DOHH2 (cell line): ENCODE data around the gene ADIG.

Source experiments
- H3F3A ChIP-seq: fragments of 200-600 bp; sonication (generic), shearing (Covaris generic); 2 replicates; pipeline ENCODE4 v1.6.0; 2016; ENCODE audit warnings: antibody characterized with exemption, mild to moderate bottlenecking; ENCODE audit not compliant: control insufficient read depth, insufficient read depth
- H3K27ac ChIP-seq: fragments of 200-600 bp; sonication (generic); 2 replicates; pipeline ENCODE4 v1.5.1; 2014; ENCODE audit warnings: low read depth, mild to moderate bottlenecking, low read length, moderate library complexity
- H3K27me3 ChIP-seq: fragments of 200-600 bp; sonication (generic); 2 replicates; pipeline ENCODE4 v1.6.1; 2014; ENCODE audit warnings: mild to moderate bottlenecking, low read length, mixed read lengths; ENCODE audit not compliant: control insufficient read depth
- H3K36me3 ChIP-seq: fragments of 200-600 bp; sonication (generic); 2 replicates; pipeline ENCODE4 v1.6.1; 2014; ENCODE audit warnings: mild to moderate bottlenecking, low read length, moderate library complexity, mixed read lengths; ENCODE audit not compliant: control insufficient read depth
- H3K4me1 ChIP-seq: fragments of 200-600 bp; sonication (generic); 2 replicates; pipeline ENCODE4 v1.6.1; 2014; ENCODE audit warnings: mild to moderate bottlenecking, low read length, mixed read lengths; ENCODE audit not compliant: control insufficient read depth
- H3K4me2 ChIP-seq: fragments of 200-600 bp; sonication (generic); 2 replicates; pipeline ENCODE4 v1.6.0; 2014; ENCODE audit warnings: mild to moderate bottlenecking, low read length, moderate library complexity
- H3K4me3 ChIP-seq: fragments of 200-600 bp; sonication (generic); 2 replicates; pipeline ENCODE4 v1.5.1; 2014; ENCODE audit warnings: mild to moderate bottlenecking, low read length, mixed read lengths
- H3K79me2 ChIP-seq: fragments of 200-600 bp; sonication (generic); 2 replicates; pipeline ENCODE4 v1.6.1; 2014; ENCODE audit warnings: mild to moderate bottlenecking, low read length, mixed read lengths; ENCODE audit not compliant: control insufficient read depth
- H3K9me2 ChIP-seq: fragments of 200-600 bp; sonication (generic); replicated peaks from 2 replicates; pipeline ENCODE4 v1.6.1; 2014; ENCODE audit warnings: mild to moderate bottlenecking, low read length, mixed read lengths; ENCODE audit not compliant: control insufficient read depth
- H3K9me3 ChIP-seq: fragments of 200-600 bp; sonication (generic); 2 replicates; pipeline ENCODE4 v1.6.1; 2014; ENCODE audit warnings: antibody characterized with exemption, low read length, mixed read lengths; ENCODE audit not compliant: control insufficient read depth, insufficient read depth
- H4K20me1 ChIP-seq: fragments of 200-600 bp; sonication (generic); 2 replicates; pipeline ENCODE4 v1.6.0; 2014; ENCODE audit warnings: low read depth, mild to moderate bottlenecking, antibody characterized with exemption, low read length, moderate library complexity; ENCODE audit not compliant: control insufficient read depth, insufficient read depth
- EZH2phosphoT487 ChIP-seq: fragments of 200-600 bp; sonication (generic); IDR thresholded peaks from 2 replicates; pipeline ENCODE4 v1.6.1; 2017; ENCODE audit warnings: borderline replicate concordance, mild to moderate bottlenecking, antibody characterized with exemption, low read length, moderate library complexity, mixed read lengths
- TF ChIP-seq, protein P1 (sequence below): fragments of 200-600 bp; sonication (generic); IDR thresholded peaks from one replicate; pipeline ENCODE4 v1.5.1; 2014; ENCODE audit warnings: antibody characterized with exemption, mild to moderate bottlenecking, low read depth, low read length; ENCODE audit not compliant: poor library complexity, severe bottlenecking

ADIG gene

DNA sequence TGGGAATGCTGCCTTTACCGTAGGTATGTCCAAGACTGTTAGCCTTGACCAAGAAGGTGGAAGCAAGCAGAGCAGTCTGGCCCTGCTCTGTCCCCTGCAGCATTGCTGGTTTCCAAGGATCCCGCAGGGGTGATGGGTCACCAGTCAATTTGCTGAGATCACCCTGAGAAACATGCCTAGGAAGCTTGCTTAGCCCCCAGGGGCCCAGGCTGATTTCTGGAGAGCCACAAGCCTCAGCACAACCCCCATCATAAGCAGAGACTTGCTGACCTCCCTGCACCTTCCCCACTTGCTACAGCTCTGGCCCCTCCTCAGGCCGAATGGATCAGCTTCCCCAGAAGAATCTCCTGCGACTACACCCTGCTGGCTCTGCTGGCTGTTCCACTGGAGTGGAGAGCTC is 42.1 kb downstream of the ADIG start:
- Histone ChIP-seq H3F3A (no peaks in the 10 kb centered on the region), H3K4me3 (no peak overlapping the region), H3K4me2 (no peak overlapping the region), H3K79me2 (no peaks in the 10 kb centered on the region), H3K27ac (no peak overlapping the region), H3K9me2 (no peaks in the 10 kb centered on the region), H3K4me1 (no peaks in the 10 kb centered on the region), H3K27me3 (peaks cover 15% of the 10 kb centered on the region; the same call in 1 of the 2 replicates), H3K36me3 (no peaks in the 10 kb centered on the region), H3K9me3 (no peaks in the 10 kb centered on the region), H4K20me1 (no peaks in the 10 kb centered on the region)
- no peak for TF ChIP-seq EZH2phosphoT487
- TF ChIP-seq, protein P1, sequence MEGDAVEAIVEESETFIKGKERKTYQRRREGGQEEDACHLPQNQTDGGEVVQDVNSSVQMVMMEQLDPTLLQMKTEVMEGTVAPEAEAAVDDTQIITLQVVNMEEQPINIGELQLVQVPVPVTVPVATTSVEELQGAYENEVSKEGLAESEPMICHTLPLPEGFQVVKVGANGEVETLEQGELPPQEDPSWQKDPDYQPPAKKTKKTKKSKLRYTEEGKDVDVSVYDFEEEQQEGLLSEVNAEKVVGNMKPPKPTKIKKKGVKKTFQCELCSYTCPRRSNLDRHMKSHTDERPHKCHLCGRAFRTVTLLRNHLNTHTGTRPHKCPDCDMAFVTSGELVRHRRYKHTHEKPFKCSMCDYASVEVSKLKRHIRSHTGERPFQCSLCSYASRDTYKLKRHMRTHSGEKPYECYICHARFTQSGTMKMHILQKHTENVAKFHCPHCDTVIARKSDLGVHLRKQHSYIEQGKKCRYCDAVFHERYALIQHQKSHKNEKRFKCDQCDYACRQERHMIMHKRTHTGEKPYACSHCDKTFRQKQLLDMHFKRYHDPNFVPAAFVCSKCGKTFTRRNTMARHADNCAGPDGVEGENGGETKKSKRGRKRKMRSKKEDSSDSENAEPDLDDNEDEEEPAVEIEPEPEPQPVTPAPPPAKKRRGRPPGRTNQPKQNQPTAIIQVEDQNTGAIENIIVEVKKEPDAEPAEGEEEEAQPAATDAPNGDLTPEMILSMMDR: no peak

DNA sequence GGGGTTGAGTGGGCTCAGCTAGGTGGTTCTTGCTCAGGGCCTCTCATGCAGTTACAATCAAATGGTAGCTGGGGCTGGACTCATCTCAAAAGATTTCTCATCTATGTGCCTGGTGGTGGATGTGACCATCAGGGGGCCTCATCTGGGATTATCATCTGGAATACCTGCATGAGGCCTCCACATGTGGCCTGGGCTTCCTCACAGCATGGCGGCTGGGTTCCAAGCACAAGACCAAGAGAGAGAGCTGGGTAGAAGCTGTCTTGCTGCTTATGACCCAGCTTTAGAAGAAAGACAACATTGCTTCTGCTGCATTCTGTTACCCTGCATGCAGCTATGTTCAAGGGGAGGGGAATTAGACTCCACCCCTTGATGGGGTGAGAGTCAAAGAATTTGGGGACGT is 43.1 kb downstream of the ADIG start:
- Histone ChIP-seq H3K27ac (no peak overlapping the region), H4K20me1 (no peaks in the 10 kb centered on the region), H3K9me3 (no peaks in the 10 kb centered on the region), H3K4me1 (peaks cover 7% of the 10 kb centered on the region), H3F3A (no peaks in the 10 kb centered on the region), H3K4me3 (no peak overlapping the region), H3K9me2 (no peaks in the 10 kb centered on the region), H3K27me3 (peaks cover 15% of the 10 kb centered on the region; the same call in 1 of the 2 replicates), H3K79me2 (no peaks in the 10 kb centered on the region), H3K4me2 (no peak overlapping the region), H3K36me3 (no peaks in the 10 kb centered on the region)
- TF ChIP-seq, protein P1: no peak
- TF ChIP-seq EZH2phosphoT487: no peak

DNA sequence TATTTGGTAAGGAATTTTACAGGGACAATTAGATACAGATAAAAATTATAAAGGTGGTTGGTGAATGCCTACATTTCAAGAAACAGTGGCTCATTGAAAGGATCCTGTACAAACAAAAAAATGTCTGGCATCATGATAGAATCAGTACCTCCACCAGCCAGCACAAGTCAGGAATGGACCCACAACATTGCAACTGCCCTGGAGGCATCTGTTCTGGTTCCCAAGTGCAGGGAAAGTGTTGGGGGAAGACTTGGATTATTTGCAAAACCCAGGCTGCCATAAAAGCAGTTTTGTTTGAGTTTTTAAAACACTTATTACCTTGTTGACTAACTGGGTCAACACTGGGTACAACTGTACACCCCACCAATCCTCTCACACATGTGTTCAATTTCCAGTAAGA is 44.9 kb downstream of the ADIG start:
- H3K4me3 ChIP-seq: no peak overlapping the region
- H3F3A ChIP-seq: no peaks in the 10 kb centered on the region
- no peak overlapping the region for H3K27ac ChIP-seq
- peaks cover 7% of the 10 kb centered on the region for H3K4me1 ChIP-seq
- TF ChIP-seq, protein P1: no peak
- no peak for TF ChIP-seq EZH2phosphoT487
- H3K9me2 ChIP-seq: no peaks in the 10 kb centered on the region
- no peaks in the 10 kb centered on the region for H3K79me2 ChIP-seq
- no peak overlapping the region for H3K4me2 ChIP-seq
- 0 out of 2 replicates have a peak, but pooled peaks cover under 1% of the 10 kb centered on the region for H3K27me3 ChIP-seq
- H3K36me3 ChIP-seq: no peaks in the 10 kb centered on the region
- no peaks in the 10 kb centered on the region for H3K9me3 ChIP-seq
- H4K20me1 ChIP-seq: no peaks in the 10 kb centered on the region
